Heart left ventricle (tissue), 13 donors: ENCODE data around the gene RPL38.

Experiments
- CTCF ChIP-seq, 12 donors: fragments of 200-600 bp; sonication (generic) in 4 of 12; IDR thresholded peaks; one replicate each; pipeline versions ENCODE4 v1.5.0 to v1.8.0; 2018 to 2022; ENCODE audit warnings: antibody characterized with exemption in 12 of 12, mild to moderate bottlenecking in 5 of 12
- POLR2A ChIP-seq, 2 donors: fragments of 450-650 bp; IDR thresholded peaks; one replicate each; pipeline ENCODE4 v1.6.1; 2017; ENCODE audit warnings: antibody characterized with exemption in 2 of 2, mild to moderate bottlenecking in 2 of 2, moderate library complexity in 2 of 2
- donor health status: ischemic (EF 13 %, LVEDD 7.1; RV severe dilation, severe dysfunction).
- donor health status: DM: no; HTN: yes; CAD: no.
- donor health status: DM: no; HTN: no; CAD: no.
- donor health status: ischemic (EF 25% LVEDD 6.9; RV normal size, moderate dysfunction).
- donor health status: ischemic (EF 25% LVEDD 5.7; RV mildly dilated, moderate dysfunction).
- donor health status: ischemic (EF 35%, LVEDD 5.7; RV mildly dilated, moderate dysfunction).
- donor health status: nonischemic (EF 11% LVEDD 7.7; RV severe dilation, severe dysfunction).
- donor health status: DM: yes; HTN: yes; CAD: no.
- donor health status: PGD.
- donor health status: ischemic (EF 29% LVEDD 5.4; RV normal size, mild dysfunction).
- donor health status: nonischemic (EF 23%, LVEDD 6.1; RV moderate dilation, normal function).

GRCh38 chr17:74198694-74199093, 4.8 kb upstream of the RPL38 start:
- TF ChIP-seq CTCF (IDR thresholded peaks at IDR 0.05) (no peak), POLR2A (IDR thresholded peaks at IDR 0.05) (no peak)
